Hematopoietic multipotent progenitor cell treated with erythropoietin and hydrocortisone succinate and interleukin-3 and kit ligand, for 6 days (in vitro differentiated cells): ENCODE data around the gene PBX1.

ENCODE experiments used
- DNase-seq: peaks from one replicate; pipeline ENCODE4 v3.0.0-alpha.2; 2015

Gene PBX1

GRCh38 chr1:164785841-164786534, 227.0 kb downstream of the PBX1 start:
- no peak for DNase-seq

- peak; percentile 92 for DNase-seq
These were observed 228.2 kb downstream of the PBX1 start for GRCh38 chr1:164786980-164787833.

GRCh38 chr1:164787834-164788231, 228.8 kb downstream of the PBX1 start:
- DNase-seq = no peak

GRCh38 chr1:164790081-164790480, 231.1 kb downstream of the PBX1 start:
- DNase-seq = no peak

DNA sequence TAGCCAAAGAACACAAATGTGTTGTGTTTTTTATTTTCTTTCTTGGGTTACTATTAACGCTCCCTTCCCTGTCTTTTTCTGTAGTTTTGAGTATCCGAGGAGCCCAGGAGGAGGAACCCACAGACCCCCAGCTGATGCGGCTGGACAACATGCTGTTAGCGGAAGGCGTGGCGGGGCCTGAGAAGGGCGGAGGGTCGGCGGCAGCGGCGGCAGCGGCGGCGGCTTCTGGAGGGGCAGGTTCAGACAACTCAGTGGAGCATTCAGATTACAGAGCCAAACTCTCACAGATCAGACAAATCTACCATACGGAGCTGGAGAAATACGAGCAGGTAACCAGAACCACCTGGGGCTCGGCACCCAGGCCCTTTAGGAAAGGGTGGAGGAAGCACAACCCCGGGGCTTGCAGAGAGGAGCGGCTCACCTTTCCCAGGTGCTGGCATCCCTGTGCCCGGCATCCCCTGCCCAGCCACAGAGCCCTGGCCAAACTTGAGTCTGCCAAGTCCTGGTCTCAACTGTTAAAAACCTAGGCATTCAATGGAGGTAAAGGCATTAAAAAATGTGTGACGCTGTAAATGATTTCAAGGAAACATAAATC, 233.5 kb downstream of the PBX1 start:
- no peak for DNase-seq

DNA sequence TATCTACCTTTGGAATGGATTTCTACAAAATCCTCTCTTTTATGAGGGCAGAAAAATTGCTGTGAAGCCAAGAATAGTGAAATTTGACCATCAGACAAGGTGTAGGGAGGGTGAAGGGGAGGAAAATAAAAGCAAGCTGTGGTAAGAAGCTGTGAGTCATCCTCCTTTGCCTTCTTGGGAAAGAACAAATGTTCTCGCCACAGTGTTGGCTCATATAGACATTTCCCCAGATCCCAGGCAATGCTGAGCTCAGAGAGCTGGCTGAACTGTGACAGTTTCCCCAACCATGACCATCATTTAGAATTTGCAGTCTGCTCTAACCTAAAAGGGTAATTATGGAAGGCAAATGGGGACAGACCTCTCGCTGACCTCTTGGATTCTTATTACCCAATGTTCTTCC, 235.4 kb downstream of the PBX1 start:
- no peak for DNase-seq

DNA sequence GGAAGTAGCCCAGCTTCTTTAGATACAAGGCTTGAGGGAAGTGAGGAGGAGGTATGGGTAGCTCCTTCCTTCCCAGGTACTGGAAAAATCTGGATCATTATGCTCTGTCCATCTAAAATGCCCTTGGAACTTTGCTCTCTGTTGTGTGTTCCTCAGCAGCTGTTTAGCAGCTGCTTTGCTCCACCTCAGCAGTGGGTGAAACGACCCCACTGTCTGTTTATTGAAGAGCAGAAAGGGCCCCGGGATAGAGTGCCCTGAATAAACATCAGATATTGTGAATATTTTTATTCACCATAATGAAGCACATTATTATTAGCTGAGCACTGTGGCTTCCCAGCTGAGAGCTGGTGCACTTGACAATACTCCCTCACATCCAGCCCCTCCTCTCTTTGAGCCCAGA, 237.9 kb downstream of the PBX1 start:
- no peak for DNase-seq

GRCh38 chr1:164801246-164801731, 242.3 kb downstream of the PBX1 start:
- DNase-seq = no peak

DNA sequence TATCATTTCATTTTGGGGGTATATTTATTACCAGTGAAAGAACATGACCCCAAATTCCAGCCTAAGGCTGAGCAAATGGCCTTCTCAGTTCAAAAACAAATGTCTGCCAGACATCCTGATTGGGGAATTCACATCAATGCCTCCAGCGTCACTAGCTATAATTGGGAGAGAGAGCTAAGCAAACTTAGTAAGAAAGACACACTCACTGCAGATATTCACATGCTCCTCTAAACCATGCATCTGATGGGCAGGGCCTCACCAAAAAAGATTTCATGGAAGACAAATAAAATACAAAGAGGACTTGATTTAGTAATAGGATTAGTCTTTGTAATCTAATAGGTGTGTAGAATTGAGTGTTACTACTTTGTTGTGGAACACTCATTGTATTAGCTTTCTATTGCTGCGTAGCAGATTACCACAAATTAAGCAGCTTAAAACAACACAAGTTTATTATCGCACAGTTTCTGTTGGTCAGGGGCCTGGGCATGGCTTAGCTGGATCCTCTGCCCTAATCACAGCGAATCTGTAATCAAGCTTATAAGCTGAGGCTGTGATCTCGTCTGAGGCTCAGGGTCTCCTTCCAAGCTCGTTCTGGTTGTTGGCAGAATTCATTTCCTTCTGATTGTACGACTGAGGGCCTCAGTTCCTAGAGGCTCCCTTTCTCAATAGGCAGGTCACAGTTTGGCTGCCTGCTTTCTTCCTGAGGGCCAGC, 243.0 kb downstream of the PBX1 start:
- no peak for DNase-seq

DNA sequence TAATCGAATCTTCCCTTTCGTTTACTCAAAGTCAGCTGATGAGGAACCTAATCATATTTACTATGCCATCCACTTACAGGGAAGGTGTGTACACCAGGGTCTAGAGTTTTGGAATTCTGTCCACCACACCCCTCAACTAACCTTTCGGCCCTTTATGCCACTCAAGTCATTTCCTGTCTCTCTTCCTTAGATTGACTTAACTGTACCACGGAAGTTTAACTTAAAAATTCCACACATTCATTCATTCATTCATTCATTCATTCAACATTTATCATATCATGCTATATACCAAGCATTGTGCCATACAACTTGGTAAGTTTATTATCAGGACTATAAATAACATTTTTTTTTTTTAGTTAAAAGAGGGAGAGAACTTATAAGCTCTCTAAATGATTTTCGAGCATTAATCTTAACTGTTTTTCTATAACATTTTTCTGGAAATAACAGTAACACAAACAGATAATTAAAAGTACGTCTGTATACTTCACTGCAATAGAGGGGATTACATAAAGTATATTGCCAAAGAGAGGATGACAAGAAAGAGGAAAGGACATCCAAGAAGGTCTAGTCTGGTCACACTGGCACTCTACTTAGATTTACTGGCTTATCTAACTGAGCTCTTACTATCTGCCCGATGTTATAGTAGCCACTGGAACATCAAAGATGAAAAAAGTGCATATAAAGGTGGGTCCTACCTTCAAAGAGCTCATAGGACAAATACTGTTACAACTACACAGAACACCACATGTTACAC, 243.7 kb downstream of the PBX1 start:
- no peak for DNase-seq

DNA sequence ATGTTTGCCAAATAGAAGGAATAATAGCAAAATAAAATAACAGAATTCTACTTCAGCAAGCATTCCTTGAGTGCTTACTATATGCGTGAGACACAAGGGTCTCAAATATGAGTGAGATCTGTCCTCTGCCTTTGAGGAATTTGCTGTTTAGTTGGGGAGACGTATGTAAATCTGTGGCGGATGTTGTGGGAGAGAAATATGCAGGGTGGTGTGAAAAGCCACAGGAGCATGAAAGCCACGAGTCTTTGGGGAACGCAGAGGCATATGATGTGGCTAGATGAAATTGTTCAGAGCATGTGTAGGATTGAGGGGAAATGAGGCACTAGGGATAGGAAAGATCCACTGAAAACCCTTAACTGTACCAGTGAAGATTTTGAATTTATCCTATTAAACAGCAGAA, 244.4 kb downstream of the PBX1 start:
- no peak for DNase-seq

GRCh38 chr1:164804366-164804765, 245.4 kb downstream of the PBX1 start:
- no peak for DNase-seq

DNA sequence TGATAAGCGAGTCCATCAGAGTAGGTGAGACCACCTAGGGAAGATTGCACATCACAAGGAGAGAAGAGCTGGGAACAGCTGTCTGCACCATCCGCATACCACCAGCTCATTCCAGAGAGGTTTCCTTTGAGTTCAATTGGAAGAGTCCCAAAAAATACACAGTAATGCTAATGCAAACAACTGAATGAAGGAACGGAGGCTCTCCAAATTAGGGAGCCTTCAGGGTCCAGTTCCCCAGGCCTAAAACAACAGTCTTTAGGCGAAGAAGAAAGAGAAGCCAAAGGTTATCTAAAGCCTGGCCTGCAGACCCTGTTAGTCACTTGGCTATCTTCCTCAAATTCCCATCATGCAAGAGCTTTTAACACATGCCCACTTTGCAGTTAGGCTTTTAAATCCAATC, 246.4 kb downstream of the PBX1 start:
- DNase-seq = no peak

- no peak for DNase-seq
These were observed 247.5 kb downstream of the PBX1 start for GRCh38 chr1:164806531-164806930.

DNA sequence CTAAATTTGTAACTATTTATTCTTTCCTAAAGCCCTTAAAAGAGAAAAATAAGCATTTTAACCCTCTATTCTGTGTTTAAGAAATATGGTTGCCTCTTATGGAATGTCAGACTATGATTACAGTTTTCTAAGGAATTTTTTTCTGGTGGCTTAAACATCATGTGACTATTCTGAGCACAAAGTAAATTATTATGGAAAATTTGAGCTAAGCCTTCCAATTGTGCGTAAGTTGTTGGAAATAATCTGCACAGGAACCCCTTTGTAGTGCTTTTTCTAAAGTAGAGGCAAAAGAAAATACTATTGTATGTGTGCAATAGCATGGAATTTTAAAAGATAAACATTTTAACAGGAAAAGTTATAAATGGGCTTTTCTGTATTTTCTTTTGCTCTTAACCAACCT, 254.8 kb downstream of the PBX1 start:
- DNase-seq = no peak

GRCh38 chr1:164821648-164822047, 262.7 kb downstream of the PBX1 start:
- no peak for DNase-seq

GRCh38 chr1:164823486-164824279, 264.7 kb downstream of the PBX1 start:
- no peak for DNase-seq

DNA sequence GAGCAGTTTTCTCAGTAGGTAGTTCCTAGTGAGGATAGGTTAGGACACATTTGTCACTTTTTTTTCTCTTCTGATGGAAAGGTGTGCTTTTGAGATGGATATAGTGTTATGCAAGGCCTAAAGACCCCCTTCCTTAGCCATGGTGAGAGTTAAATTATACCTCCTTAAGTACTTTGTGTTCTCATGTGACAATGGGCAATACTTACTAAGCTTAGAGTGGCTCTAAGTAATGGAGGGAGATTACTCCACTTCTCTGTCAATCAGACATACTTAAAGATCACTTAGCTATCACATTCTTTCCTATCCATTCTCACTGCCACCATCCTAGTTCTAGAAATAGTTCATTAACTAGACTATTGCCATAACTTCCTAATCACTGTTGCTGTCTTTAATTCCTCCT, 265.6 kb downstream of the PBX1 start:
- DNase-seq = no peak

DNA sequence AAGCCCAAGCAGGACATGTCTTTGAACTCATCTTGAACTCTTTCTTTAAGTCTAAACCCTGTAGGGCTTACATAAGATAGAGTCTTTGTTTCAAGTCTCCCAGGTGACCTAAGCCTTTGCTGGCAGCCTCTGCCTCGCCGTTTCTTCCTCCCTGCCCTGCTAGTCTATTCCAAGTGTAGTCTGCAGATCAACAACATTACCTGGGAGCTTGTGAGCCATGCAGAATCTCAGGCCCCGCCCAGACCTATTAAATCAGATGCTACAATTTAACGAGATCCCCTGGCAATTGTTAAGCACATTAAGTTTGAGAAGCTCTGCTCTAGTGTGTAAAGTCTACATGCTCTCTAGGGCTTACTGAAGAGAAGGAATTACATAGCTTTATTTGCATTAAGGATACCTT, 271.6 kb downstream of the PBX1 start:
- DNase-seq = no peak

DNA sequence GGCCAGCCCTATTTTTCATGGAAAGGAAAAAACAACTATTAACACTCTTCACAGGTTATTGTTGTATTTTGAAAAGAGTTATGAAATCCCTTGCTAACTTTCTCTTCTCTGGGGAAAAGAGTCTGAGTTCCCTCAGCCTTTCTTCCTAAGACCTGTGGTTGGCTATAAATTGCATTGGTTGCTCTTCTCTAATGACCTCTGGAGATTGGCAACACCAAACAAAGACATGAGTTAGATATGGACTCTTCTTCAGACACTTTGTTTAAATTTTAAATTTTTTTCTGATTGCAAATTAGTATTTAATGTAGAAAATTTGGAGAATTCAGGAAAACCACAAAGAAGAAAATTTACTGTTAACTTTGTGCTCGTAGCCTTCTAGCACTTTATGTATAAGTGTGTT, 275.7 kb downstream of the PBX1 start:
- DNase-seq = no peak

DNA sequence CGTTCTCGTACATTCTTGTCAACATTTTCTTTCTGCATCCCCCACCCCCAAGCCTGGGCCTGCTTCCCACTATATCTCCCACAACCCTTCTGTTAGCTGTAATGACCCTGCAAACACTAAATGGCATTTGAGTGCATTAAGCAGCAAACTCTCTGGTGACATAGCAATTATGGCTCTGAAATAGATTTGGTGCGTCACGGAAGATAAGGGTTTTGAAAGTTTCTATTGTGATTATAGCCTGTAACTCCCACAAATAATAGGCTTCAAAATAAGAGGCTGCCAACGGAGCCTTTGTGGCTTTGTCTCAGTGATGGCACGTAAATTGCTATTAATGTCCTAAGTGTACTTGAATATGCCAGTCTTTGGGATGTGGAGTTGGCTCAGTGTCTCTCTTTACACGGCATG, 277.6 kb downstream of the PBX1 start:
- DNase-seq = no peak

DNA sequence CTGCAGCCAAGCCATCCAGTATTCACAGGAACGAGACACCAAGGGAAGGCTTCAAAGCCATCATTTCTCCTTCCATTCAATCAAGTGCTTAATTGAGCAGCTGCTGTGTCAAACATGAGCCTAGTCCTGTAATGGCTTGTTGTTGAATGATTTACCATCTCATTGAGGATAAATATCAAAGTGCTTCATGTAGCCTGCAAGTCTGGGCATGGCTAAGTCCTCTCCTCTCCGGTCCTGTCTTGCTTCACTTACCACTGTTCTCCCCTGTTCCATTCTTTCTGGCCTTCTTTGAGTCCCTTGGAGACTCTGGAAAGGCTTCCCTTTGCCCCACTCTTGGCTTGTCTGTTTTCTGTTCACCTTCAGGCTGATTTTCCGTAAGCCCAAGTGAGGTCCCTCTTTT, 279.8 kb downstream of the PBX1 start:
- DNase-seq = no peak
